NCI-H2107 (cell line): ENCODE results near the gene LRRK1.
"Not testable (repeated sequence)": the region's sequence is repeated elsewhere in the genome, so short reads cannot be mapped to it uniquely, and the experiment has no call there.

Experiments used
- DNase-seq: peaks from one replicate; lab custom pipeline; 2025; lab: John Stamatoyannopoulos, UW

Gene LRRK1

GRCh38 chr15:101072235-101072634 lies 153.1 kb downstream of the LRRK1 start:
- not testable (repeated sequence) for DNase-seq

GRCh38 chr15:101077806-101078668 lies 158.9 kb downstream of the LRRK1 start:
- not testable (repeated sequence) for DNase-seq

GRCh38 chr15:101078669-101079323 lies 159.6 kb downstream of the LRRK1 start:
- no peak for DNase-seq

- DNase-seq: no peak
Observed at GRCh38 chr15:101081900-101082299, 162.7 kb downstream of the LRRK1 start.

GRCh38 chr15:101083336-101084045 lies 164.3 kb downstream of the LRRK1 start:
- DNase-seq: no peak

GRCh38 chr15:101084801-101085200 lies 165.6 kb downstream of the LRRK1 start:
- no peak for DNase-seq

GRCh38 chr15:101085311-101085700 lies 166.1 kb downstream of the LRRK1 start:
- no peak for DNase-seq

GRCh38 chr15:101086394-101087171 lies 167.4 kb downstream of the LRRK1 start:
- DNase-seq: no peak

- no peak for DNase-seq
Observed at GRCh38 chr15:101087172-101087769, 168.1 kb downstream of the LRRK1 start.

GRCh38 chr15:101088271-101088670 lies 169.1 kb downstream of the LRRK1 start:
- no peak for DNase-seq

GRCh38 chr15:101088788-101089578 lies 169.8 kb downstream of the LRRK1 start:
- no peak for DNase-seq

- no peak for DNase-seq
Observed at GRCh38 chr15:101089579-101090427, 170.6 kb downstream of the LRRK1 start.

GRCh38 chr15:101090428-101090790 lies 171.3 kb downstream of the LRRK1 start:
- no peak for DNase-seq

GRCh38 chr15:101091080-101092017 lies 172.2 kb downstream of the LRRK1 start:
- DNase-seq: no peak

- DNase-seq: no peak
Observed at GRCh38 chr15:101092156-101092866, 173.2 kb downstream of the LRRK1 start.

- no peak for DNase-seq
Observed at GRCh38 chr15:101092867-101093202, 173.7 kb downstream of the LRRK1 start.

- DNase-seq: no peak
Observed at GRCh38 chr15:101093958-101094357, 174.8 kb downstream of the LRRK1 start.

- DNase-seq: not testable (repeated sequence)
Observed at GRCh38 chr15:101095796-101096406, 176.7 kb downstream of the LRRK1 start.
